Endothelial cell of umbilical vein (primary cell): ENCODE results near the gene TNFAIP1.

ENCODE experiments used
- CTCF ChIP-seq, 2 donors: IDR thresholded peaks; 1 replicate in 1 of 2; 2 replicates in 1 of 2; pipeline ENCODE4 v1.5.1; 2011; ENCODE audit warnings: low read length in 2 of 2, mild to moderate bottlenecking in 2 of 2, moderate library complexity in 2 of 2, control low read depth in 1 of 2, inconsistent platforms in 1 of 2, low read depth in 1 of 2; ENCODE audit not compliant: insufficient read depth in 1 of 2; ENCODE audit errors: extremely low read depth in 1 of 2
- EZH2 ChIP-seq: IDR thresholded peaks from 2 replicates; pipeline ENCODE4 v1.6.1; 2012; ENCODE audit warnings: borderline replicate concordance, low read depth, mild to moderate bottlenecking, moderate library complexity, low read length, inconsistent platforms; ENCODE audit not compliant: severe bottlenecking

- TF ChIP-seq EZH2: no peak
- no peak for TF ChIP-seq CTCF (IDR thresholded peaks at IDR 0.05; ENCODE audit: extremely low read depth in 1 of 2, insufficient read depth in 1 of 2, low read depth in 1 of 2, low read length in 2 of 2)
These were observed 9.4 kb upstream of the TNFAIP1 start for GRCh38 chr17:28326114-28326513.
